IPS DF 19.7 (cell line): Measurements from ENCODE around the gene SH3GL1.

Source experiments
- DNase-seq: peaks from one replicate; pipeline ENCODE4 v3.0.0-alpha.2; 2013; ENCODE audit warnings: low read depth, low spot score

The SH3GL1 gene

DNA sequence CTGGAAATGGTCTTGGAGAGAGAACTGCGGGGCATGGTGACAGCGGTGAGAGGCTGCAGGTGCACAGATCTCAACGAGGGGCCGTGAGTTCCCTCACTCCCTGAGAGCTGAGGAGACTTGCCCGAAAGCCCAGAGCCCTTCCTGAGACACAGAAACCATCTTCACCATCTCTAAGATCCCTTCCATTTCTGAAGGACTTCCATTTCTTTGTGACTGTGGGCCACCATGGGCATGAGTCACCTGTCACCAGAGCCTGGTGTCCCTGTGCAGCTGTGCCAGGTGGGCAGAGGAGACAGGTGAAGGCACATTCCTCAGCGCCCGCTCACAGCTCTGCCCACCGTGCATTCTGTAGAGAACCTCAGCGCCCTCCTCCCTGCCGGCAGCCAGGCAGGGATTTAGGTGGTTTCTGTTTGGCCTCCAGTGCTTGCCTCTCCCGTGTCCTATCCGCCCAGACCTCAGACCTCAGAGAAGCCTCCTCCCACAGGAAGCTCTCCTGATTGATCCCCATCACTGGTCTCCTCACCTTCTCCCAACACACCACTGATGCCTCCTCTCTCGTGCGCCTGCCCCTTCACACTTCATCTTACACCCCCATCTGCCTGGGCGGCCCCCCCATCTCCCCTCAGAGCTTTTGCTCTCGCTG is 24.2 kb downstream of the SH3GL1 start:
- DNase-seq = no peak

DNA sequence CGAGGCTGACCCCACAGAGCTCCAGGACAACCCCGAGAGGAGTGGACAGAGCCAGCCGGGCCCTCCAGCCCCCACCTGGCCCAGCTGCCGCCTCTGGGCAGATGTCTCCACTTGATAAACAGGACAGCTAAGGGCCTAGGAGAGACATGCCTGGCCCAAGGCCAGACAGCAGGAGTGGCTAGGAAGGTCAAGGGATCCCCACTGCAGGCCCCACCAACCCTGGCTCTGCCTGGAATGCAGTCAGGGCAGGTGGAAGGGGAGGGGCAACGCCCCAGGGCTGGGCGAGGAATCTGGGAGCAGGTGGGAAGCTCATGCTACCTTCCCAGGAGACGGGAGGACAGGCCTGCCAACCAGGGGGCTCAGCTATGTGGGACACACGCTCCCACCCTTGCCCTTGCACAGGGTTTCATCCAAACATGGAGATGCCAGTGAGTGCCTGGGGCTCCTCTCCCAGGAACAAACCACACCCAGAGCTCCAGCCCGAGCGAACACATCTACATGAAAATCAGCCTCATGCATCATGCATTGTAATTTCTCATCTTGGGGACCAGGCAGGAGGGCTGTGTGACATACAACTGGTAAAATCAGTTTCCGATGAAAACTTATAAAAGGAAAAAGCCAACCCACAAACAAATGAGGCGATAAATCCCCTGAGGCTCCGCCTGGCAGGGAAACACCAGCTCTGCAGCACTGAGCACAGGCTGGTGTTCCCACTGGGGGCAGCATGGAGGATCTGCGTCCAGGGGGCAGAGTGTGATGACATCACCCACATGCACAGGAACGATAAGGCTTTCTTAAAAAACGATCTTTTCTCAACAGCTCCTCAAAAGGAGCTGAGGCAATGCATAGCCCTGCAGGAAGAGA is 25.0 kb downstream of the SH3GL1 start:
- DNase-seq = no peak

DNA sequence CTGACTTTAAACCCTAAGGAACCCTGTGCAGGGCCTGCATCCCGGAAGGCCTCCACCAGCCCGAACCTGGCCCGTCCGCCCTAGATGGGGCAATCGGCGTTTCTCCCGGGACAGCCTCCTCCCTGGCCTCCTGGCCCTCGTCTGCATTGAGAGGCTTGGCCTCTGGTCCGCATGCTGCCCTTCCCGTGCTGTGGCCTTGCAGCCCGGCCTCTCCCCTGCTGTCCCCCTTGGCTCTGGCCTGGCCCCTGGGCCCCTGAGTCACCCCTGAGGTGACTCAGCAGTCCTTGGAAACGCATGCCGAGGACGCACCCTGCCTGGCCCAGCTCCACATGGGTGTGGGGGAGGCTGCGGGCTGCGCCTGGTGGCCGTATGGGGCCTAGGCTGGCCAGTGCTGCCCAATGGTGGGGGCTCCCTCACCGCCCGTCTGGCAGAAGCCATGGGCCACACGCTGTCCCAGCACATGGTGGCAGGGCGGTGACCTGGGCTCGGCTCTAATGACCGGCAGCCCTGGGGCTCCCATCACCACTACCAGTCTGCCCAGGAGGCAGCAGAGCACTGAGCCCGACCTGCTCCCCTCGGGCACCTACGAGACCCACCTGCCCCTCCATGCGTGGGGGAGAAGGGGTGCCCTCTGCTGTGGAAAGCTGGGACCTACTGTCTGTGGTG is 25.7 kb downstream of the SH3GL1 start:
- DNase-seq = no peak

DNA sequence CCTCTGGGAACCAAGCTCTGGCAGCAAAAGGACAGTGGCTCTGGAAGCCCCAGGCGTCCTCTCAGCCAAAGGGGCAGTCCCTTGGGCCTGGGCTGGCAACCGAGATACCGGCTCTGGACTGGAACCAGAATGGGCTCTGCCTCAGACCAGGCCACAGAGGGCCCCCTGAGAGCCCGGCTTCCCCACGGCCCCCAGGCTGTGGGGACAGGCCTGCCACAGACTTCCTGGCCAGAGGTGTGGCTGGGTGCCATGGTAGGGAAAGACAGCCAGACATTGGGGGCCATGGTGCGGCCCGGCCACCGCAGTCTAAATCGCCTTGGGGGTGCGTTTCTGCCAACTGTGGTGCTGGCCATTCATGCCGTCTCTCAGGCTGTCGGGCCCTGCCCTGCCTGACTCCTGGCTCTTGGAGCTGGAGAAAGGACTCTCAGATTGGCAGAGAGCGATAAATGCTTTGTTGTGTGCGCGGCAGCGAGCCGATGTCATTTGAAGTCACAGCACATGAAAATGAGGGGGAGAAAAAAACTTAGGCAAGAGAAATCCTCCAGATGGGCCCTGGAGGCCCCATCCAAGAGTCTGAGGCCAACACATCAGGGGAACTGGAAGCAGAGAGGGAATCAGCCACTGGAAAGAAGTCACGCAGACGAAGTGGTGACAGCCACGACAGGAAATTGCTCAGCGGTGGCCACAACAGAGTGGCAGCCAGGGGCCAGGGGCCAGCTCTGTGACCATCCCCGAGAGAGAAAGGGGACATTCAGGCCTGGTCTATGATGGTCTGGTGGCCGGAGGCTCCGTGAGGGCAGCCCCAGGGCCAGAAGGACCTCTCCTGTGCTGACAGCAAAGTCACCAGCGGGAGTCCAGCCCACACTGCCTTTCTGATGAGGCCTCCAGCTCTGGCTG is 26.5 kb downstream of the SH3GL1 start:
- no peak for DNase-seq

DNA sequence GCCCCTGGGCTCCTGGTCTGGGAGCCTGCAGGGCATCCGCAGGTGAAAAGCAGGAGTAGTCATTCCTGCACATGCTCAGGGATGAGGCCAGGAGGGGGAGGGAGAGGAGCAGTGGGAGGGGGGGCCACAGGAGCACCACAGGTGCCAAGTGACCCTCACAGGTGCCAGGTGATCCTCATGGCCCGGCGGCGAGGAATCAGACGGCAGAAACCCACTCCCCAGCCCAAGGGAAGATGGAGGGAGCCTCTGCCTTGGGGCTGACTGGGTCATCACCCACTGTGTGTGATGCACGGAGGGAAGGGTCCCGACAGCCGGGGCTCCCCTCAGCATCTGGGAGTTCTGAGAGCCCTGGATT is 27.4 kb downstream of the SH3GL1 start:
- no peak for DNase-seq

DNA sequence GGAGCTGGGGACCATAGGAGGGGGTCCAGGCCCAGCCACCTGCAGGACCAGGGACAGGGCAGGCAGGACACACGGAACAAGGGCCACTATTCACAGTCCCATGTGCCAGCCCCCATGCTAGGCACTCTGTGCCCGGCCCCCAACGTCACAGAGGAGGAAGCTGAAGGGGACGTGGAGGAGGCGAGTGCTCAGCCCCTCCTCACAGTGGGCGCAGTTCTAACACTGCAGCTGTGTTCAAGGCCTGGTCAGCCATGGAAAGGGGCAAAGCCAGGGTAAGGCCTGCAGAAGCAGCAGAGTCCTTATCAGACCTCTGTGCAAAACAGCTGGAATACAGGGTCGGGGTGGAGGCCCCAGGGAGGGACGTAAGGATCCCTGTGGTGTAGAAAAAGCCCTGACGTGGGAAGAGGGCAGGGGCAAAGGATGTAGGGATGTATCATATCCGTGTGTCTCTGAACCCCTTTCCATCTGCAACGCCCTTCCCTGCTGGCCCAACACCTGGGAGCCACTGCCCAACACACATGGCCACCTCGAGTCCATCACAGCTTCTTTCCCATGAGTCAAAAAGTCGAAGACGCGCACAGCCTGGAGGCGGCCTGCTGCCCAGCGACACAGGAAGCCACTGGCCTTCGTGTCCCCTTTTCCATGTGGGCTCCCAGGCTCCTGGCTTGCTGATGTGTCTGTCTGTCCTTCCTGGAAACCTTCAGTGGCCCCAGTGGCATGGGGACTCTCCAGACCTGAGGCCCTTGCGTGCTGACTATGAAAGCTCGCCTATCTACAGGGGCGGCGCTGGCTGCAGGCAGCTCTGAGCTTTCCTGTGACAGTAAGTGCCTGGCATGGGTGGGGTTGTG is 28.0 kb downstream of the SH3GL1 start:
- no peak for DNase-seq

DNA sequence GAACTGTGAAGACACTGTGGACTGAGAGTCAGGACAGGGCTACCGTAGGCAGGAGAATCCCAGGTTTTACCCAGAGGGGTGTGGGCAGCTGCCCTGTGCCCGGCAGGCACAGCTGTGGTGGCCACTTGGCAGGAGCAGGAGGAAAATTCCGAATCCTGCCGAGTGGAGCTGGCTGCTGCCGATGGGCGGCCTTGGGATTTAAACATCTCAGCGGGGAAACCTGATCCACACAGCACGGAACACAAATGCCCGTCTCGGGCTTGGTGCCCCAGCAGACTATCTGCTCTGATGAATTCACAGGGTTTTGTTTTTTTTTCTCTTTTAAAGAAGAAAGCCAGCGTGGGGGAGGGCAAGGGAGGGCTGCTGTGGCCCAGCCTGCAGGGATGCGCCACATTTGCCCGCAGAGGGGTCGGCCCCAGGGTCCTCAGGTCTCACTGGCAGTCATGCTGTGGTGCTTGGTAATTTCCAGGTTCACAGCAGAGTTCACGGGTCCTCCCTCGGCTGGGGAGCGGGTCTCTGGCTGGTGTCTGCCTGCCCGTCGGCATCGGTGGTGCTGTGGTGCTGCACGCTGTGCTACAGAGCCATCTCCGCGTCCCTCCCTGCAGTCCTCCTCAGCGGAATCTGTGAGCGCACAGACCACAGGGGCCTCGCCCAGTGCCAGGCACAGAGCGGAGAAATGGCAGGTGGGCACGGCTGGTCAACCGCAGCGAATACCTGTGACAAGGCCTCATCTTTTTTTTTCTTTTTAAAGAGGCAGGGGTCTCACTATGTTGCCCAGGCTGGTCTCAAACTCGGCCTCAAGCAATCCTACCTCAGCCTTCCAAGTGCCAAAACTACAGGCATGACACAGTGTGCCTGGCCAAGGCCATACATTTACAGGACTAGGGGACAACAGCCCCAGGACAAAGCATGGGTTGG is 28.8 kb downstream of the SH3GL1 start:
- DNase-seq = no peak

DNA sequence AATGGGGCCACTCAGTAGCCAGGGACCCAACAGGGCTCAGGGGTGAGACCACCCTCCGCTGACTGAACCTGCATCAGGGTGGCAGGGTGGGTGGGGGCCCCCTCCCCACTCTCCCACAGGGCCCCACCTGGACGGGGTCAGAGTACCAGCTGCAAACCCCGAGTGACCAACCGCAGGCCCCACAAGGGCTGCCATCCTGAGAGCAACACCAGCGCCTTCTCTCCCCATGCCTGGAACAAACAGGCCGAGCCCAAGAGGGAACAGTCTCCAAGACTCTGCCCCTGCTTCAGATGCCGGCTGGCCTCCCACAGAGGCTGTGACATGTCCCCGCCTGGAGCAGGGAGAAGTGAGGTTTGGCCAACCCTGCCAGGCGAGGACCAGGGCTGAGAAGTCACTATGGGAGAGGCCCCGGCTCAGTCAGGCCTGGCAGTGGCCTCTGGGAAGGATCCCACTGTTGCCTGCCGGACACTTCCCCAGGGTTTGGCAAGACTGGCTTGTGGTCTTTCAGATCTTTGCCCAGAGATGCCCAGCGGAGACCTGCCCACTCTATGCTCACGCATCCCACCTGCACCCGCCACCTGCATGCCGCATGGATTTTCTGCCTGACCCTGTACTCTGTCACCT is 29.8 kb downstream of the SH3GL1 start:
- no peak for DNase-seq

DNA sequence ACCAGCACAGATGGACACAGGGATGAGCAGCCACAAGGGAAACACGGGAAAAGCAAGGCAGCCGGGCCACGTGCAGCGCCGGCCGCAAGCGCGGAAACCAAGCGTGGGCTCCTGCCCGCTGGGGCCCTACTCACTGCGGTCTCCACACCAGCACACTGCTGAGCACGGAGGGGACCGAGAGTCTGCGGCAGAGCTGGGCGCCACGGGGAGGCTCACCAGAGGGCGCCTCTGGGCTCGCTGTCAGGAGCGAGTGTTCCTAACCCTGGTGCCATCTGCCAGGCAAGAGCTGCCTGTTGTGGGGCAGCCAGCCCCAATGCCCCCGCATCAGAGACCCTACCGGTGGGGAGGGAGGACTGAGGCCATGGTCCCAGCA is 30.5 kb downstream of the SH3GL1 start:
- no peak for DNase-seq

DNA sequence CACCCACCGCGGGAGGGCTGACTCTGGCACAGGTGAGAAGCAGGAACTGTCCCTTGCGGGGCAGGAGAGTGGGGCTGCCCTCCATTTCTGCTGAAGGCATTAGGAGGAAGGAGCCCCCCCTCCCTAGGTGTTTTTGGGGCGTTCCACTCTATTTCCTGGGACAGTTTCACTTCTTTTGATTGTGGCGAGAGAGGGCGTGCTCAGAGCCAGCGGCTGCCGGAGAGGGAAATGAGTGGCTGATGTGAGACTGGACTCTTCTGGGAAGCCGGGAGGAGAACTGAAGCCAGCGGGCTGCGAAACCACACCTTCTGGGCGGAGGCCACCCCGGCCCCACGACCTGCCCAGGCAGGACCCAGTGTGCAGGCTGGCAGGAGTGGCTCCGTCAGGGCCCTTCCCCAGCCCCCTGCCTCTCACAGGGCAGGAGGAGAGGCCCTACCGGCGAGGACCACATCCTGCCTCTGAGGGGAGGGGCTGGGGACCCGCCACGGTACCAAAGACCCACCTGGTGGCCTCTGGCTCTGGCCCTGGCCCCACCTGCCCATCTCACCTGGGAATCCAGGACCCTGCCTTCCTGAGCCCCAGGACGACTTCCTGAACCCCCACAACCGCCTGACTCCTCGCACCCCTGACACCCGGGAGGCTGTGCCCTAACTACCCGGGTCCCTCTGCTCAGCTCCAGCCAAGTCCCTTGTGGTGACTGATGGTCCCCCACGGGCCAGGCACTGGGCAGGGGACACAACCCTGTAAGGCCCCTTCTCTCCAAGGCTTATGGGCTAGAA is 31.0 kb downstream of the SH3GL1 start:
- DNase-seq = no peak

DNA sequence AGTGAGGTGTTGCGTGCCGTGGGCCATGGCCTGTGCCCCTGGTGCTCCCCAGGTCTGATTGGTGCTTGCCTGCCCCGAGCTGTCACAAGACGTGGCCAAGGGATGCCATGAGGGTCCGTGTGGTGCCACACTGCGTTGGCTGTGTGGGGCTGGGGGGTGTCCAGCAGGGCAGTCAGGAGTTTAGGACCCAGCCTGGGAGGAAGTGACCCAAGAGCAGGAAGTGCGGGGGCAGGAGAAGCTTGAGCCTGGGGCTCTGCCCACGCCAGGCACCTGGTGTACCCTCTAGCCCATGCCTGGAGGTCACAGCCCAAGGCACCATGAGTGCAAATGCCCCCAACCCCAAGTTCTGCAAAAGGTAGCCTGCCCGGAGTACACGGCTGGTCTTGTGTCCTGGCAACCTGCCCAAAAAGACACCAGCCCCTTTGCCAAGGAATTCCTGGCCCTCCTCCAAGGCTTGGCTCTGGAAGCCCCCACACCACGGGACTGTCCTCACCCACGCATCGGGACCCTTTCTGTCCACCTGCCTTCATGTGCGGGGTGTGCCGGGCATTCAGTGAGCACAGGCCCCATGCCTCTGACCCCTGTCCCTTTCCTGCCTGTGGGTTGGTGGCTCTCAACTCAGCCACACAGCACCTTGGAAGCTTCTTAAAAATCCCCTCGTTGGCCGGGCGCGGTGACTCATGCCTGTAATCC is 32.1 kb downstream of the SH3GL1 start:
- no peak for DNase-seq

DNA sequence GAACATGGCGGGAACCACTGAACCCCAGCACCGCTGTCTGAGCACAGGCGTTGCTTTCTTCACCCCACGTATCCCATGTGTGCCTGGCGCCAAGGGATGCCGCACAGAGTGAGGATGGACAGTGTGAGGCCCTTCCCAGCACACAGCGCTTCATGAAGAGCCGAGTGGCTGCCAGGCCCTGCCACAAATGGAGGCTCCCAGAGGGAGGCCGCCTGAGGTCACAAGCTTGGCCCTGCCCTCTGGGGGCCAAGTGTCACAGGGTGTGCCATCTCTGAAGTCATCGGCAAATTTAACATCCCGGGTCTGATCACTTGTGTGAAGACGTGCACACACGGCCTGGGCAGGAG is 32.6 kb downstream of the SH3GL1 start:
- no peak for DNase-seq

DNA sequence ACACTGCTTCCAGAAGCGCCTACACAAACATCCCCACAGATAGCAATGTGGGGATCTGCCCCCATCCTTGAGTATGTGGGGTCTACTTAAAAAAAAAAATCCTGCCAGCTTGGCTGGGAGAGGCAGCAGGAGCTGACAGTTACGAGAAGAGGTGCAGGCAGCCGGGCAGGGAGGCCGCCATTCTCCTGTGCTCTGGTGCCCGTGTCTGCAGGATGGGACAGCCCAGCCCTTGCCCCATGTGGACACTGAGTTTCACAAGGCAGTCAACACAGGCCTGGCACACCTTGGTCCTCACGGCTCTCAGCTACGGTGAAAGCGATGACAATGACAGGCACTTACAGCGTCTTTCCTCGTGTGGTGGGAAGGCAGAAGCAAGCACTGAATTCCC is 33.0 kb downstream of the SH3GL1 start:
- no peak for DNase-seq

DNA sequence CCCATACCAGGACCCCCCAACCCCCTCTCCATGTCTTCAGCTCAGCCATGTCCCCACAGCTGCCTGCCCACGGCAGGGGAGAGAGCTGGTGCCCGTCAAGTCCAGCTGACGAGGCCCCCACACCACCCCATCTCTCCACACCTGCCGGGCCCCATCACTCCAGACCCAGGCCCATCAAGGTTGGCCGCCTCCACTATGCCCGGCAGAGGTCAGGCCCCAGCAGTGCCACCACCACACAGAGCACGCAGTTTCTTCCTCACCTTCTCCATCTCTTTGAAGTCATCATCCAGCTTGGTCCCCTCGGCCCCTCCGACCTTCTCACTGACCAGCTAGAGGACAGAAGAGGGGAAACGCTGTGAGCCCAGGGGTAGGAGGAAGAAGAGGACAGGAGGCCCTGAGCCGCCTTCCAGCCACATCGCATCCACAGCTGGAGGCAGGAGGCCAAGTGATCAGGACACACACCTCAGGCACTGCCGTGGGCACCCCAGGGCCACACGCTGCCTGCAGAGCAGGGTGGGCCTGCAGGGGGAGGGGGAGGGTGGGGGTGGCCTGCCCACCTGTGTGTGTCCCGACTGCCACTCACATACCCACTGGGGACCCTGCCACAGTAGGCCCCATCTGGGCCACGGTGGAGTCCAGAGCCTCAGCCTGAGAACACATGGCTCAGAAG is 33.5 kb downstream of the SH3GL1 start:
- no peak for DNase-seq

DNA sequence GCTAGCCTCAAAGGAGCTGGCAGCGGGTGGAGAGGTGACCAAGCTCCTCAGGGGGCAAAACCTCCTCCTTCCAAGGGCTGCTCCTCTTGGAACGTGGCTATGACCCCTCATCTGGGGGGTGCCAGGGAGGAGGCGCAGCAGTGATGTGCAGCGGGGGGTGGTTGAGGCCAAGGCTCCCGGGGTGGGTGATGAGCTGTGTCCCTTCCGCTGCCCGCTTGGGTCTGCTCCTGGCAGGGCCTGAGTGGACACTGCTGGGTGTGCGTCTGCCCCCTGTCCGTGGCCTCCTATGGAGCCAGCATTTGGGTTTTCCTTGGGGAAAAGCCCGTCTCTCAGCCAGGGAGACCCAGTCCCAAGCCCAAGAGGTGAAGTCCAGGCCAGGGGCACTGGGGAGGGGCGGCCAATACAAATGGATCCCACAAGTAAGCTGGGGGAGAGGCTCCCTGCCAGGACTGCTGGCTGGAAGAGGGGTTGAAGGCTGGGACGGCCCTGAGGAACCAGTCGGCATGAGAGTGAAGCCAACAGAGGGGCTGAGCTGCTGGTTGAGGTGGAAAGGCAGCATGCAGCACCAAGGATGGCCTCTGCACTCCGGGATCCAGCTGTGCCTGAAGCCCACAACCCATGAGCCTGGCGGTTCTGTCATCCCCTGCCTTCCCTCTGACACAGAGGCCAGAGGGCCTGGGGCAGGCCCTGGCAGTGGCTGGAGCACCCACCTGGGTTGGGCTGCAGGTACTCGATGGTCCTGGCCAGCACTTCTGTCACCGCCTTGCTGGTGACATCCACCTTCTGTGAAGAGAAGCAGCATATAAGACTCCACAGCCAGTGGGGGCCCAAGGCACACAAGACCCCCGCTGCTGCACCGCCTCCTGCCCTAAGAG is 34.3 kb downstream of the SH3GL1 start:
- DNase-seq = no peak

DNA sequence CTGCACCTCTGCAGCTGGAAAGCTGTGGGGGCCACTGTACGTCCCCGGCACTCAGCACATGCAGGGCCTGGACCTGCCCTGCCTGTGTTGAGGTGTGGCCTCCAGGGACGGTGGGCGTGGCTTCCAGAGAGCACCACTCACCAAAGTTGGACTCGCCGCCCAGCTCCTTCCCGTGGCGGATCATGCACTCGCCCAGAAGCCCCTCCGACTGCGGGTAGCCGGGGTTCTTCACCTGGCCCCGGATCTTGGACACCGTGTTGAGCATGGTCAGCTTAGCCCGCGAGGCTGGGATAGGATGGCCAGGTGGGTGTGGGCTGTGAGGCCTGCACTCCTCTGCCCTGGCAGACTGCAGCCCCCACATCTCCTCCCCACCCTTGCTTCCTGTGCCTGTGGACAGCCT is 35.0 kb downstream of the SH3GL1 start:
- no peak for DNase-seq
